GM12892 (cell line): Measurements from ENCODE around the gene SPECC1.

Experiments
- POLR2A ChIP-seq: IDR thresholded peaks from 2 replicates; pipeline ENCODE4 v1.6.1; 2011; ENCODE audit warnings: low read depth, low read length, control low read depth
- POLR2AphosphoS5 ChIP-seq: IDR thresholded peaks from 2 replicates; pipeline ENCODE4 v1.6.1; 2011; ENCODE audit warnings: low read depth, low read length, control low read depth
- TAF1 ChIP-seq: IDR thresholded peaks from 2 replicates; pipeline ENCODE4 v1.6.1; 2011; ENCODE audit warnings: low read depth, mild to moderate bottlenecking, control low read depth, low read length, borderline replicate concordance

GRCh38 chr17:20092973-20093626, 83.9 kb downstream of the SPECC1 start:
- no peak for TF ChIP-seq POLR2A
- TF ChIP-seq POLR2AphosphoS5: no peak
- no peak for TF ChIP-seq TAF1
